CD14-positive monocyte (primary cell): Measurements from ENCODE around the gene SERPINA1. TPM values are rescaled to one million over a fixed set of nuclear protein-coding genes. Genes with fewer than 3 reads are reported as not detected.

Source experiments
- DNase-seq, 3 donors: peaks; one replicate each; pipeline ENCODE4 v3.0.0-alpha.2; 2011 to 2022
- H2AFZ ChIP-seq: 2 replicates; pipeline ENCODE4 v1.6.0; 2012; ENCODE audit warnings: mild to moderate bottlenecking, low read depth, low read length, inconsistent platforms; ENCODE audit not compliant: insufficient read depth, poor library complexity, severe bottlenecking
- H3K27ac ChIP-seq, 2 donors: 1 replicate in 1 of 2; 2 replicates in 1 of 2; pipeline ENCODE4 v1.5.1; 2012 to 2013; ENCODE audit warnings: low read length in 2 of 2, control low read depth in 1 of 2, inconsistent platforms in 1 of 2, low read depth in 1 of 2, mild to moderate bottlenecking in 1 of 2
- H3K27me3 ChIP-seq, 2 donors: one replicate each; pipeline versions ENCODE4 v1.6.0 to v1.6.1; 2011 to 2013; ENCODE audit warnings: low read length in 2 of 2; ENCODE audit not compliant: control insufficient read depth in 2 of 2, insufficient read depth in 2 of 2
- H3K36me3 ChIP-seq, 2 donors: replicated peaks in 1 of 2; 1 replicate in 1 of 2; 2 replicates in 1 of 2; pipeline versions ENCODE4 v1.5.1 to v1.6.1; 2012 to 2013; ENCODE audit warnings: low read length in 2 of 2, control low read depth in 1 of 2, inconsistent platforms in 1 of 2, mild to moderate bottlenecking in 1 of 2; ENCODE audit not compliant: insufficient read depth in 2 of 2, control insufficient read depth in 1 of 2
- H3K4me1 ChIP-seq, 2 donors: 1 replicate in 1 of 2; 2 replicates in 1 of 2; pipeline versions ENCODE4 v1.5.1 to v1.6.1; 2012 to 2013; ENCODE audit warnings: low read length in 2 of 2, control low read depth in 1 of 2, inconsistent platforms in 1 of 2, mild to moderate bottlenecking in 1 of 2, moderate library complexity in 1 of 2; ENCODE audit not compliant: insufficient read depth in 2 of 2, control insufficient read depth in 1 of 2
- H3K4me2 ChIP-seq: replicated peaks from 2 replicates; pipeline ENCODE3; 2012; ENCODE audit warnings: low read length, moderate library complexity, mild to moderate bottlenecking; ENCODE audit not compliant: poor library complexity, severe bottlenecking; ENCODE audit errors: extremely low read depth
- H3K4me3 ChIP-seq, 3 experiments: fragments of 200-600 bp in 1 of 3; sonication (generic) in 1 of 3; replicated peaks in 1 of 3; 1 replicate in 2 of 3; 2 replicates in 1 of 3; pipeline ENCODE4 v1.5.1; 2011 to 2013; ENCODE audit warnings: low read length in 3 of 3, mild to moderate bottlenecking in 3 of 3, control low read depth in 2 of 3, low read depth in 2 of 3, inconsistent platforms in 1 of 3, moderate library complexity in 1 of 3
- H3K79me2 ChIP-seq: 2 replicates; pipeline ENCODE4 v1.6.0; 2012; ENCODE audit warnings: mild to moderate bottlenecking, control low read depth, inconsistent platforms, low read length, moderate library complexity; ENCODE audit not compliant: insufficient read depth
- H3K9ac ChIP-seq: 2 replicates; pipeline ENCODE4 v1.6.0; 2017; ENCODE audit warnings: low read length, mild to moderate bottlenecking; ENCODE audit not compliant: insufficient read depth, poor library complexity, severe bottlenecking
- H3K9me3 ChIP-seq, 2 donors: replicated peaks in 1 of 2; 1 replicate in 1 of 2; 2 replicates in 1 of 2; pipeline versions ENCODE4 v1.5.1 to v1.6.1; 2012 to 2013; ENCODE audit warnings: low read length in 2 of 2, control low read depth in 1 of 2; ENCODE audit not compliant: control insufficient read depth in 1 of 2, insufficient read depth in 1 of 2
- H4K20me1 ChIP-seq: 2 replicates; pipeline ENCODE4 v1.6.0; 2012; ENCODE audit warnings: mild to moderate bottlenecking, low read length, control low read depth, moderate library complexity; ENCODE audit not compliant: insufficient read depth
- H3K27ac Mint-ChIP-seq, 7 donors: one replicate each; pipeline ENCODE4 v1.8.0; 2020; ENCODE audit warnings: mild to moderate bottlenecking in 7 of 7, mixed read lengths in 7 of 7, moderate library complexity in 6 of 7, inconsistent platforms in 2 of 7
- H3K27me3 Mint-ChIP-seq, 3 donors: one replicate each; pipeline ENCODE4 v1.8.0; 2021 to 2022; ENCODE audit warnings: low read depth in 3 of 3, mild to moderate bottlenecking in 3 of 3, mixed read lengths in 3 of 3, moderate library complexity in 3 of 3, inconsistent platforms in 1 of 3
- H3K36me3 Mint-ChIP-seq, 2 donors: one replicate each; pipeline ENCODE4 v1.8.0; 2020; ENCODE audit warnings: mixed read lengths in 2 of 2, inconsistent platforms in 1 of 2, mild to moderate bottlenecking in 1 of 2
- H3K4me1 Mint-ChIP-seq: one replicate; pipeline ENCODE4 v1.8.0; 2020; ENCODE audit warnings: mild to moderate bottlenecking, mixed read lengths
- H3K4me3 Mint-ChIP-seq, 2 donors: one replicate each; pipeline ENCODE4 v1.8.0; 2020; ENCODE audit warnings: mild to moderate bottlenecking in 2 of 2, mixed read lengths in 2 of 2, moderate library complexity in 1 of 2
- H3K9me3 Mint-ChIP-seq, 7 donors: one replicate each; pipeline ENCODE4 v1.8.0; 2020 to 2022; ENCODE audit warnings: mixed read lengths in 7 of 7, mild to moderate bottlenecking in 6 of 7, moderate library complexity in 6 of 7, inconsistent platforms in 2 of 7
- CTCF ChIP-seq: fragments of 200-600 bp; IDR thresholded peaks from one replicate; pipeline ENCODE4 v1.8.0; 2022; ENCODE audit warnings: antibody characterized with exemption, mild to moderate bottlenecking
- WGBS: methylation state at CpG from one replicate; pipeline ENCODE4 v1.1.5; 2013; ENCODE audit warnings: missing lambda C conversion rate; ENCODE audit not compliant: insufficient coverage; 5-methylcytosine and 5-hydroxymethylcytosine counted together
- intact Hi-C, 2 donors: fragments of 100-400 bp; cut with micrococcal nuclease; formaldehyde crosslinking; loops; one replicate each; pipeline versions ENCODE4 v1.15.0 to v1.15.1; 2023
- polyA plus RNA-seq, 3 donors: library from polyadenylated mRNA; depleted of rRNA in 1 of 3; unstranded in 2 of 3; stranded (reverse) in 1 of 3; fragments of 300-500 nt in 2 of 3; fragments of >200 nt in 1 of 3; fragmentation: Illumina TruSeq in 2 of 3; gene quantifications; 1 replicate in 2 of 3; 2 replicates in 1 of 3; pipeline ENCODE4 v1.2.3, GENCODE V29; 2012 to 2021

Gene SERPINA1
- polyA plus RNA-seq, 3 donors = 1,278 to 2,075 (median 2,042) TPM

GRCh38 chr14:94356379-94357056 is 31.9 kb downstream of the SERPINA1 start:
- H3K27me3 ChIP-seq = peaks cover 16 to 21% of the 10 kb centered on the region in 2 donors
- DNase-seq = no peak
- H4K20me1 ChIP-seq = no peaks in the 10 kb centered on the region
- 92% methylated on average over 3 of the region's 5 CpGs for WGBS
- no peak overlapping the region for H3K4me3 ChIP-seq
- H3K27ac ChIP-seq = no peak overlapping the region
- TF ChIP-seq CTCF = no peak
- no peaks in the 10 kb centered on the region for H3K9me3 ChIP-seq
- Mint-ChIP-seq H3K36me3 (no peaks in the 10 kb centered on the region), H3K9me3 (peaks cover 0 to 5% (median 0%) of the 10 kb centered on the region in 7 donors), H3K27ac (no peak overlapping the region), H3K4me1 (peaks cover 8% of the 10 kb centered on the region), H3K4me3 (peak overlapping the region in 1 of 2 donors; percentile 62), H3K27me3 (peaks cover 15 to 29% (median 19%) of the 10 kb centered on the region in 3 donors)
- no peak overlapping the region for H3K9ac ChIP-seq
- H2AFZ ChIP-seq = no peak overlapping the region
- H3K79me2 ChIP-seq = no peaks in the 10 kb centered on the region
- H3K36me3 ChIP-seq = no peaks in the 10 kb centered on the region
- intact Hi-C loops = loop anchor here (5.0 kb wide), 2 partner anchors 61 to 131 kb away; no protein-coding TSS in a partner anchor
- peaks cover 0 to 2% of the 10 kb centered on the region in 2 donors for H3K4me1 ChIP-seq
- no peak overlapping the region for H3K4me2 ChIP-seq

GRCh38 chr14:94355191-94355794 is 33.1 kb downstream of the SERPINA1 start:
- H3K9me3 ChIP-seq = no peaks in the 10 kb centered on the region
- peaks cover 21 to 23% of the 10 kb centered on the region in 2 donors for H3K27me3 ChIP-seq
- peak overlapping the region in 1 of 7 donors; percentile 5 for H3K27ac Mint-ChIP-seq
- no peaks in the 10 kb centered on the region for H3K79me2 ChIP-seq
- intact Hi-C loops = loop anchor here (2.0 to 5.0 kb wide), 4 partner anchors 58 to 132 kb away; no protein-coding TSS in a partner anchor
- H3K4me1 Mint-ChIP-seq = peaks cover 8% of the 10 kb centered on the region
- no peaks in the 10 kb centered on the region for H3K36me3 Mint-ChIP-seq
- WGBS = 21% methylated on average over 6 of the region's 15 CpGs
- peaks cover 0 to 5% (median 0%) of the 10 kb centered on the region in 7 donors for H3K9me3 Mint-ChIP-seq
- no peak overlapping the region for H3K27ac ChIP-seq
- H3K9ac ChIP-seq = no peak overlapping the region
- H2AFZ ChIP-seq = no peak overlapping the region
- H3K4me2 ChIP-seq = no peak overlapping the region
- H4K20me1 ChIP-seq = no peaks in the 10 kb centered on the region
- H3K36me3 ChIP-seq = no peaks in the 10 kb centered on the region
- H3K4me1 ChIP-seq = peaks cover 0 to 2% of the 10 kb centered on the region in 2 donors
- peaks cover 15 to 32% (median 19%) of the 10 kb centered on the region in 3 donors for H3K27me3 Mint-ChIP-seq
- TF ChIP-seq CTCF = peak; percentile 80
- peak; percentile 51 to 71 (median 51) for DNase-seq
- H3K4me3 Mint-ChIP-seq = peak overlapping the region in 1 of 2 donors; percentile 14
- no peak overlapping the region for H3K4me3 ChIP-seq
